ENCODE results near the gene ZBTB37. TPM values are rescaled to one million over a fixed set of nuclear protein-coding genes. Genes with fewer than 3 reads are reported as not detected.
A peak's percentile ranks its signal among the peaks of the same experiment; 100 is the strongest.

ZBTB37 gene
- total and polyA plus RNA-seq, 4 donors = 0.67 to 6.1 (median 3.3) TPM

GRCh38 chr1:173865468-173866164 lies 2.6 kb upstream of the ZBTB37 start (continued):
- TF ChIP-seq CTCF (IDR thresholded peaks at IDR 0.05; ENCODE audit: low read depth, low read length, missing input control) = no peak
- TF ChIP-seq YY1 (IDR thresholded peaks at IDR 0.05) = no peak
- no peak for TF ChIP-seq RAD21 (IDR thresholded peaks at IDR 0.05)
- no peak for TF ChIP-seq JUND (IDR thresholded peaks at IDR 0.05)
- no peak for TF ChIP-seq FOXA2 (IDR thresholded peaks at IDR 0.05)
- no peak for TF ChIP-seq ZBTB33 (IDR thresholded peaks at IDR 0.05)
- TF ChIP-seq MAX (IDR thresholded peaks at IDR 0.05) = no peak

GRCh38 chr1:173866413-173867115 lies 1.6 kb upstream of the ZBTB37 start:
- Histone ChIP-seq H3K27ac (ENCODE audit: low read depth in 1 of 2, low read length in 2 of 2) (peak overlapping the region in 1 of 2 donors; percentile 80), H3K4me1 (ENCODE audit: control insufficient read depth in 4 of 4, insufficient read depth in 4 of 4, low read length in 3 of 4) (peaks cover 2 to 22% (median 12%) of the 10 kb centered on the region in 4 donors), H3K36me3 (ENCODE audit: control insufficient read depth in 4 of 4, insufficient read depth in 3 of 4, low read depth in 1 of 4, low read length in 3 of 4) (peaks cover 4 to 39% (median 35%) of the 10 kb centered on the region in 4 donors), H3K4me3 (ENCODE audit: low read depth in 1 of 3, low read length in 3 of 3) (peak overlapping the region; percentile 79 to 92 (median 83)), H3K9me3 (ENCODE audit: control insufficient read depth in 4 of 4, low read length in 3 of 4) (no peaks in the 10 kb centered on the region), H3K27me3 (ENCODE audit: control insufficient read depth in 4 of 4, insufficient read depth in 4 of 4, low read length in 3 of 4) (no peaks in the 10 kb centered on the region), H3K9ac (ENCODE audit: low read depth in 1 of 2, low read length in 2 of 2) (peak overlapping the region in 1 of 2 donors; percentile 5)
- no peak for DNase-seq (ENCODE audit: low spot score)
- no peak for TF ChIP-seq YY1 (IDR thresholded peaks at IDR 0.05)
- no peak for TF ChIP-seq FOXA1 (IDR thresholded peaks at IDR 0.05)
- no peak for TF ChIP-seq EGR1 (IDR thresholded peaks at IDR 0.05; ENCODE audit: low read depth in 2 of 2)
- no peak for TF ChIP-seq RAD21 (IDR thresholded peaks at IDR 0.05)
- no peak for TF ChIP-seq HNF4G (IDR thresholded peaks at IDR 0.05)
- TF ChIP-seq CTCF (IDR thresholded peaks at IDR 0.05; ENCODE audit: low read depth, low read length, missing input control) = no peak
- TF ChIP-seq GABPA (IDR thresholded peaks at IDR 0.05 in 1 of 2, conservative IDR thresholded peaks at IDR 0.05 in 1 of 2) = no peak
- no peak for TF ChIP-seq REST (IDR thresholded peaks at IDR 0.05)
- TF ChIP-seq FOXA2 (IDR thresholded peaks at IDR 0.05) = no peak
- no peak for TF ChIP-seq NR2F2 (IDR thresholded peaks at IDR 0.05)
- TF ChIP-seq MAX (IDR thresholded peaks at IDR 0.05) = no peak
- no peak for TF ChIP-seq JUND (IDR thresholded peaks at IDR 0.05)
- TF ChIP-seq TAF1 (conservative IDR thresholded peaks at IDR 0.05) = no peak
- TF ChIP-seq HNF4A (conservative IDR thresholded peaks at IDR 0.05) = no peak
- TF ChIP-seq ATF3 (IDR thresholded peaks at IDR 0.05) = no peak
- no peak for TF ChIP-seq ZBTB33 (IDR thresholded peaks at IDR 0.05)
- 54% methylated on average over 2 of the region's 2 CpGs for WGBS
